Neuron (in vitro differentiated cells): ENCODE results near the gene TFF3.
"Not testable (repeated sequence)": the region's sequence is repeated elsewhere in the genome, so short reads cannot be mapped to it uniquely, and the experiment has no call there.

Experiments
- H2AFZ ChIP-seq: one replicate; pipeline ENCODE4 v1.6.1; 2013; ENCODE audit warnings: low read depth, mild to moderate bottlenecking, inconsistent platforms, low read length, moderate library complexity
- H3K27me3 ChIP-seq: one replicate; pipeline ENCODE4 v1.6.1; 2013; ENCODE audit warnings: low read length; ENCODE audit not compliant: insufficient read depth
- H3K36me3 ChIP-seq: one replicate; pipeline ENCODE4 v1.6.1; 2013; ENCODE audit warnings: low read length; ENCODE audit not compliant: insufficient read depth
- H3K4me1 ChIP-seq: one replicate; pipeline ENCODE4 v1.6.1; 2013; ENCODE audit warnings: low read length; ENCODE audit not compliant: insufficient read depth
- H3K4me3 ChIP-seq: 2 replicates; pipeline ENCODE4 v1.5.1; 2013; ENCODE audit warnings: mild to moderate bottlenecking, low read length, moderate library complexity
- H3K9me3 ChIP-seq: one replicate; pipeline ENCODE4 v1.6.1; 2013; ENCODE audit warnings: low read length

The TFF3 gene

DNA sequence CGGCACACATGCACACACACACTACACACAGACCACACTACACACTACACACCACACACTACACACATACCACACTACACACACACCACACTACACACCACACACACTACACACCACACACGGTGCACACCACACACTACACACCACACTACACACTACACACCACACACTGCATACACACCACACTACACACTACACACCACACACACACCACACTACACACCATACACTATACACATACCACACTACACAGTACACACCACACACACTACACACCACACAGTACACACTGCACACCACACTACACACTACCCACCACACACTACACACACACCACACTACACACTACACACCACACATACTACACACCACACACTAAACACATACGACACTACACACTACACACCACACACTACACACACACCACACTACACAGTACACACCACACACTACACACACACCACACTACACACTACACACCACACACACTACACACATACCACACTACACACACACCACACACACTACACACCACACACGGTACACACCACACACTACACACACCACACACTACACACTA, 22.6 kb downstream of the TFF3 start:
- not testable (repeated sequence) for H3K27me3 ChIP-seq, H3K9me3 ChIP-seq, H2AFZ ChIP-seq, H3K36me3 ChIP-seq, H3K4me1 ChIP-seq, H3K4me3 ChIP-seq

DNA sequence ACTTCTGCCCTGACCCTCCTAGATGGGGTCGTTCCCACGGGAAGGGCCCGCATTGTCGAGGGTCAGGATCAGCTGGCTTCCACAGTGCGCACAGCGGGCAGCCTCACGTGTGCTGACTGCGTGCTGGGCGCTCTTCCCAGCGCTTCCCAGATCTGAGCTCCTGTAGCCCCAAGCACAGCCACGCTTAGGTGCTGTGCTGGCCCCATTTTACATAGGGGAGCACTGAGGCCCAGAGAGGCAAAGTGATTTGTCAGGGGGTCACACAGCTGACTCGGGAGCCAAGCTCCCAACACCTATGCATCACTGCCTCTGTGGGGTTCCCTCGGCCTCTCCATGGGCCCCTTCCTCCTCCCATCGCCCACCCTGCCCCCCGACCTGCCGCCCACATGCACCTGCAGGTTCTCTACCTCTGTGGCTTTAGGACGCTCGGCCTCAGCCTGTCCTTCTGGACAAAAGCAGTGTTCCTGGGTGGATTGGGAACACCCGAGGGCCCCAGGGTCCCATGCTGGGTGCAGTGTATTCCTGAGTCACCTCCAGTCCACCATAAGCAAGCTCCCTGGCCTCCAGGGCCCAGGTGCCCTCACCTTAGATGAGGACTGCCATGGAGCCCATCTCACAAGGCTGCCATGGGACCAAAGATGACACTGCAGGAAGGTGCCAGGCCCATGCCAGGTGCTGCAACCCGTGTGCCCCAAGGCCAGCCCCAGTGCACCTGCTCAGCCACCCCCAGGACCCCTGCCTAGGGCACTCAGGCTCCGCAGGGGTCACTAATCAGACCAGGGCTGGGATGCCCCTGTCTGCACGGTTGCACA, 23.3 kb downstream of the TFF3 start:
- Histone ChIP-seq H3K36me3 (no peaks in the 10 kb centered on the region), H3K9me3 (no peaks in the 10 kb centered on the region), H3K27me3 (no peaks in the 10 kb centered on the region), H3K4me3 (no peak overlapping the region), H3K4me1 (no peaks in the 10 kb centered on the region), H2AFZ (no peak overlapping the region)

DNA sequence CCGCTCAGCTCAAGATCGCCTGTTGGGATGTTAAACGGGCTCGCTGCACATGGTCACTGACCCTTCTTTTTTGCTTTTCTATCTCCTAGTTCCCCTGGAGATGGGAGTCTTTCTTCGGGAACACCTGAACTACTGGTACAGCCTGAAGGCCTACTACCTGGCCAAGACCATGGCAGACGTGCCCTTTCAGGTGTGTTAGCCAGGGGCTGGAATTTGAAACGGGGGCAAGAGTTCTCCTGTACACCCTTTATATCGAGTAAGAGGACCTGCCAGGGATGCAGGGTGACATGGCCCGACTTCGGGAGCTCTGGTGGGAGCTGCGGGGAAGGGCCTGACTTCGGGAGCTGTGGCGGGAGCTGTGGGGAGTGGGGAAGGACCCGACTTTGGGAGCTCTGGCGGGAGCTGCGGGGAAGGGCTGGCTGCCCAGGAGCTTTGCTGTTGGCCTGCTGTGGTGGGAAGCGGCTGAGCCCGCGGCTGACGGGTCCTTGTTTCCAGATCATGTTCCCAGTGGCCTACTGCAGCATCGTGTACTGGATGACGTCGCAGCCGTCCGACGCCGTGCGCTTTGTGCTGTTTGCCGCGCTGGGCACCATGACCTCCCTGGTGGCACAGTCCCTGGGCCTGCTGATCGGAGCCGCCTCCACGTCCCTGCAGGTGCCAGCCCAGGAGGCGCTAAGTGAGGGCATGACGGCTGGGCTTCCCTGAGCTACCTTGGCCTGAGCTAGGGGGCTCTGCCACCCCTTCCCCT, 24.0 kb downstream of the TFF3 start:
- H3K27me3 ChIP-seq = no peaks in the 10 kb centered on the region
- H2AFZ ChIP-seq = no peak overlapping the region
- no peaks in the 10 kb centered on the region for H3K4me1 ChIP-seq
- H3K9me3 ChIP-seq = no peaks in the 10 kb centered on the region
- H3K36me3 ChIP-seq = no peaks in the 10 kb centered on the region
- no peak overlapping the region for H3K4me3 ChIP-seq

DNA sequence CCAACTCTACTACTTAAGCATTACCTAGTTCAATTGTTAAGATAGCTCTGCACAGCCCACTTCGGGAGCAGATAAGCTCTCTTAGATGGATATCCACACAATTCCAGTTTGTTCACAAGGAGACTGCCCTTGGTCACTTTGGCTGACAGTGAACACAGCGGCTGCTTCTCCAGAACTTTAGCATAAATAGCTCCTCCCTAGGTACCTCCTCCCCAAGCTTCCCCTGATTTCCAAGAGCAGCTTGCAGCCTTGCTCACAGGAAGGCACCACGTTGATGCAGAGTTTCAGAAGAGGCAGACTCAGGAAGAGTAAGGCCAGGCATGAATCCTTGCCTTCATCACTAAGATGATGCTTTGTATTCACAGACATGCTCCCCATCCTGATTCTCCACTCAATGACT, 24.7 kb downstream of the TFF3 start:
- Histone ChIP-seq H3K4me1 (no peaks in the 10 kb centered on the region), H3K27me3 (no peaks in the 10 kb centered on the region), H3K4me3 (no peak overlapping the region), H2AFZ (no peak overlapping the region), H3K36me3 (no peaks in the 10 kb centered on the region), H3K9me3 (no peaks in the 10 kb centered on the region)

DNA sequence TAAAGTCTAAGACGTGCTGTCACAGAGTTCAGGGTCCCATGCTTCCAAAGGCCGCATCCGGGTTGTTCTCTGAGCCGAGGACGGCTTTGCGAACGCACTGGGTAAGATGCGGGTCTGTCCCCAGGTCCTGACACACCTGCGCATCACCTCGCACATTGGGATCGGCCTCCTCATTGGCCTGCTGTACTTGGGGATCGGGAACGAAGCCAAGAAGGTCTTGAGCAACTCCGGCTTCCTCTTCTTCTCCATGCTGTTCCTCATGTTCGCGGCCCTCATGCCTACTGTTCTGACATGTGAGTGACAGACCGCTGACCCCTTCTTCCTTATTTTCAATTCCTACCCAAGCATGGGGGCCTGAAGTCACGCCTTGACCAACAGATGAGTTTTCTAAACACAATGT, 25.3 kb downstream of the TFF3 start:
- H3K4me3 ChIP-seq = no peak overlapping the region
- H3K36me3 ChIP-seq = no peaks in the 10 kb centered on the region
- no peak overlapping the region for H2AFZ ChIP-seq
- no peaks in the 10 kb centered on the region for H3K27me3 ChIP-seq
- no peaks in the 10 kb centered on the region for H3K4me1 ChIP-seq
- no peaks in the 10 kb centered on the region for H3K9me3 ChIP-seq

DNA sequence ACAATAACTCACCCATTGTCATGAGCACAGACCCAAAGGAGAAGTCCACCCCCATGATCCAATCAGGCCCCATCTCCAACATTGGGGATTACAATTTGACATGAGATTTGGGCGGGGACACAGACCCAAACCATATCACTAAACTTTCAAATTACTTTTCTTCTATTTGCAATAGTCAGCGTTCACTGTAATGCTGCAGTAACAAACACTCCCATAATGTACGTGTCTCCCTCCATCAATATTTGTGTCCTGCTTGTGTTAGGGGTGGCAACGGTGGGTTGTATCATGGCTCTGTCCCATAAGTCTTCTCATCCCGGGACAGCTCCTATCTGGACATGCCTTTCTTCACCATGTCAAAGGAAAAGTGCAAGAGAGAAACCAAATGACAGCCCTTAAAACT, 26.2 kb downstream of the TFF3 start:
- Histone ChIP-seq H3K4me1 (no peaks in the 10 kb centered on the region), H3K4me3 (no peak overlapping the region), H2AFZ (no peak overlapping the region), H3K9me3 (no peaks in the 10 kb centered on the region), H3K36me3 (no peaks in the 10 kb centered on the region), H3K27me3 (no peaks in the 10 kb centered on the region)

GRCh38 chr21:42287193-42288083, 27.8 kb downstream of the TFF3 start:
- no peaks in the 10 kb centered on the region for H3K4me1 ChIP-seq
- no peak overlapping the region for H2AFZ ChIP-seq
- no peaks in the 10 kb centered on the region for H3K27me3 ChIP-seq
- H3K4me3 ChIP-seq = no peak overlapping the region
- no peaks in the 10 kb centered on the region for H3K36me3 ChIP-seq
- no peaks in the 10 kb centered on the region for H3K9me3 ChIP-seq

GRCh38 chr21:42286416-42286815, 28.8 kb downstream of the TFF3 start:
- H3K9me3 ChIP-seq = no peaks in the 10 kb centered on the region
- no peaks in the 10 kb centered on the region for H3K27me3 ChIP-seq
- no peak overlapping the region for H3K4me3 ChIP-seq
- H3K4me1 ChIP-seq = no peaks in the 10 kb centered on the region
- H3K36me3 ChIP-seq = no peaks in the 10 kb centered on the region
- H2AFZ ChIP-seq = no peak overlapping the region

- Histone ChIP-seq H3K36me3 (no peaks in the 10 kb centered on the region), H3K9me3 (no peaks in the 10 kb centered on the region), H3K4me3 (no peak overlapping the region), H3K4me1 (no peaks in the 10 kb centered on the region), H2AFZ (no peak overlapping the region), H3K27me3 (no peaks in the 10 kb centered on the region)
Observed at GRCh38 chr21:42285569-42286245, 29.5 kb downstream of the TFF3 start.

DNA sequence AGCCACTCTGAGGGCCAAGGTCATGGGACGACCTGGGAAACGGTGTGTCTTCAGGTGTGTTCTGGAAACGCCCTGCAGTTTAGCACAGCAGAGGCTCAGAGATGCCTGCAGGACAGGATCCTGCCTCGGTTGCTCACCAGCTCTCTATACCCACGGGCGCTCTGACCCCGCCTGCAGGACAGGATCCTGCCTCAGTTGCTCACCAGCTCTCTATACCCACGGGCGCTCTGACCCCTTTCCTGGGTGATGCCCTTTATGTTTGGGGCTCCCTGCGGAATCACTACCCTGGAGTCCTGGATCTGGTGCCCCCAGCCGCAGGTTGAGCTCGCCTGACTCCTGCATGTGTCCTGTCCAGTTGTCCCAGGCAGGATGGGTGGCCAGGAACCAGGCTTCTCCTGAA, 32.5 kb downstream of the TFF3 start:
- Histone ChIP-seq H3K4me1 (no peaks in the 10 kb centered on the region), H2AFZ (no peak overlapping the region), H3K9me3 (no peaks in the 10 kb centered on the region), H3K4me3 (no peak overlapping the region), H3K27me3 (no peaks in the 10 kb centered on the region), H3K36me3 (no peaks in the 10 kb centered on the region)

GRCh38 chr21:42282021-42282420, 33.2 kb downstream of the TFF3 start:
- Histone ChIP-seq H3K4me1 (no peaks in the 10 kb centered on the region), H3K36me3 (no peaks in the 10 kb centered on the region)

GRCh38 chr21:42281181-42281680, 34.0 kb downstream of the TFF3 start:
- Histone ChIP-seq H2AFZ (no peak overlapping the region), H3K4me1 (no peaks in the 10 kb centered on the region), H3K27me3 (no peaks in the 10 kb centered on the region), H3K36me3 (no peaks in the 10 kb centered on the region), H3K4me3 (no peak overlapping the region), H3K9me3 (no peaks in the 10 kb centered on the region)

More at GRCh38 chr21:42282021-42282420, 33.2 kb downstream of the TFF3 start:
- Histone ChIP-seq H3K4me3 (no peak overlapping the region), H3K9me3 (no peaks in the 10 kb centered on the region), H2AFZ (no peak overlapping the region), H3K27me3 (no peaks in the 10 kb centered on the region)
